NCI-H82 treated with DMSO at 0.1 percent for 48 hours (cell line): ENCODE data around the gene TRAPPC10.

Experiments used
- DNase-seq: peaks from one replicate; lab custom pipeline; 2025; ENCODE audit not compliant: unreplicated experiment; lab: John Stamatoyannopoulos, UW

TRAPPC10 gene

DNA sequence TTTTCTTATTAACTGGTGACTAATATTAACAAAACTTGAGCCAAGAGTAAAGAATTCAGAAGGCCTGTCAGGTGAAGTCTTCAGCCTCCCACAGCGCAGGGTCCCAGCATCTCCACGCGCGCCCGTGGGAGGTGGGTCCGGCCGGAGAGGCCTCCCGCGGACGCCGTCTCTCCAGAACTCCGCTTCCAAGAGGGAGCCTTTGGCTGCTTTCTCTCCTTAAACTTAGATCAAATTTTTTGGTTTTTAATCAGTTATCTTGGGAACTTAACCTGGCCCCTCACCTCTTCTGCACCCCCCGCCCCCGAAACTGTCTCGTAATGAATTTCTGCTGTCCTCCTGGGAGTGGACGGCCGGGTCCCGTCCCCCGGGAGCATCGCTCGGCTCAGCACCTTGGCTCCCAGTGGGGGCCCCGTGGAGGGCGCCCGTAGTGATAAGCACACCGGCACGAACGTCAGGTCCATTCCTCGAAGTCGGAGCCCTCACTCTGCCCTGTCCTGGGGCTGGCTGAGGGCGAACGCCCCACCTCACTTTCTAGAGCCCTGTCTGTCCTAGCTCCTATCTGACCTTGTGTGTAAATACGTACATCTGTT lies 29.5 kb upstream of the TRAPPC10 start:
- no peak for DNase-seq

DNA sequence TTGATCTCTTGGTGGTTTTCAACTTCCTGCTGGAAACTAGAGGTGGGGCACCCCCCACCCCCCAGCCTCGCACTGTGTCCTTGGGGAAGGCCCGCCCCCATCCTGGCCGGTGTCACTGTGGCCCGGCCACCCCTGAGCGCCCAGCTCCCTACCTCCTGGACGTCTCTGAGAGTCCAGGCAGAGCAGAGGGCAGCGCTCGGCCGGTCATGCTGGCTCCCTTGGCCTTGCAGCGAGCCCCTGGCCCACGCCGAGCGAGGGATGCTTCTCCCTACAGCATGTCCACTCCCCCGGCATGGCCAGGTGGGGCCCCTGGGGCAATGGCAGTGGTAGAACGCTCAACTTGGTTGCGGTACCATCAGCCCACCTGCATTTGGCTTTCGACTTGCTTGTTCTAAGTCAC lies 28.7 kb upstream of the TRAPPC10 start:
- no peak for DNase-seq

DNA sequence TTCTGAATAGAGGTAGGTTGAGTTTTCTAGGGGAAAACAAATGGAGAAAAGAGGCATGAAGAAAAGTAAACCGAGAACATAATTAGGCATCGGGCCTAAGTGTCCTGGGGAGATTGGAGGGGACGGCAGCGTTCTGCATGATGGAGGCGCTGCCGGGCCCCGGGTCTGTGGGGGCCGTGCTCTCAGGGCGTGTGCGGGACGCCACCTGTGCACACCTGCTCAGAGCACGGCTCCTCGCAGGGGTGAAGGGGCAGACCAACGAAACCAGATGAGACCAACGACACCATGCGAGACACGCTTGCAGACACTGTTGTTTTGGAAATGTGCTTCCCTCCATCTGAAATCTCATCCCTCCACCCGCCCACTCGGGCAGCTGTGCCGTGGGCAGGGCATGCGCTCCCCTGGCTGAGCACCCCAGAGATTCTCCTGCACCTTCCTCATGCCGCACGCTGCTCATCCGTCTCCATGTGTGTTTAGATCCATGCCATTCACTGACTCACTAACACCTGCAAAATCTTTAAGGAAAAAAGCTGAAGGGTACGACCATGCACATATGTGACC lies 28.2 kb upstream of the TRAPPC10 start:
- no peak for DNase-seq

DNA sequence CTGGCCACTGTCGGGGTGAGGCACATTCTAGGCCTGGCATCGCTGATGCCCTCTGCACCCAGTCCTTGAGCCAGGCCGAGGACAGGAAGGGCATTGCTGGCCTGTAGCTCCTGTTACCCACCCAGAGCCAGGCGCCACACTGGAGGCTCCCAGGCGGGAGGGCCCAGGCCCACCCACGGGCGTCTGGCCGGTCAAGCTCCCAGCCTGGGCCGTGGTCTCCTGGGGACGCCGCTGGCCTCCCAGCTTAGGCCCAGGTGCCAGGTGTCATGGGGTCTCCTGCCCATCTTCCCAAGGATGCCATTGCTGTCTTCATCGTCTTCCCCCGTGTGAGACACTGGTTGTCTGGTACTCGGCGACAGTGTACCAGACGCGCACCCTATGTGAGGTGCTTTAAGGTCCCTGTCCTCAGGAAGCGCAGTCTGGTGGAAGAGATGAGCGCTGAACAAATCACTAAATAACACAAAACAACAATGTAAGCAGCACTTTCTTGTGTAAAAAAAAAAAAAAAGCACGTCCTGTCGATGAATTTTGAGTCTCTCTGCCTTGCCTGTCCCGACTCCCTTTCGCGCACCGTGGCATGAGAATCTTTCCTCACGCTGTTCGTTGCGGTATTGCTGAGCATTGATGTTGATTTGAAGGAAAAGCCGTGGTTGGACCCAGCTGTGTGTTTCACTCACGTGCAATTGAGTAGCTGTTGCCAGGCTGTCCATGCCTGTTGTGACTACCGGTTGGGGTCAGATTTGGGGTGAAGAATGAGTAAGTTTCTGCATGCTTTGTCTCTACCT lies 27.0 kb upstream of the TRAPPC10 start:
- no peak for DNase-seq

DNA sequence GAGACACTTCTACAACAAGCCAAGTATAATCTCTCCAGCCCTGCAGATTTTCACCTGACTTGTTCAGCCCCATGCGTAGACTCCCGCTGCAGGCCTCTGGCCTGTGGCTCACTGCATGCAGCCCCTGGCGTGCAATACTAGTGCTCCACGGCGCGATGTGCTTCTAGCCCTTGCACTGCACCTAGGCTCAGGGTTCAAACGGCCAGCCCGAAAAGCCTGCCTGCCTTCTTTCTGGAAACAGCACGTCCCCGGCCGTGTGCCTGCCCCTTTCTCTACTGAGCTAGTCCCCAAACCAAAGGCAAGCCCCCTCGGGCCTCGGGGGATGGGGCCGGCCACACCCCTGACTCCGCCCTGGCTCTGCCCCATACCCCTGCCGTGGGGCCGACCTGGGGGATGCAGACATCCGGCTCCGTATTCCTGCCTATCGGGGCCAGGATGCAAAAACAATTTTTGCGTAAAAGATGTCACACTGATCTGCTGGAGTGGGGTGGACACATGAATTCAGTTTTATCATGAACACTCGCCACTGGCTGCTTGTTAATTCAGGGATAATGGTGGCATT lies 26.3 kb upstream of the TRAPPC10 start:
- no peak for DNase-seq

DNA sequence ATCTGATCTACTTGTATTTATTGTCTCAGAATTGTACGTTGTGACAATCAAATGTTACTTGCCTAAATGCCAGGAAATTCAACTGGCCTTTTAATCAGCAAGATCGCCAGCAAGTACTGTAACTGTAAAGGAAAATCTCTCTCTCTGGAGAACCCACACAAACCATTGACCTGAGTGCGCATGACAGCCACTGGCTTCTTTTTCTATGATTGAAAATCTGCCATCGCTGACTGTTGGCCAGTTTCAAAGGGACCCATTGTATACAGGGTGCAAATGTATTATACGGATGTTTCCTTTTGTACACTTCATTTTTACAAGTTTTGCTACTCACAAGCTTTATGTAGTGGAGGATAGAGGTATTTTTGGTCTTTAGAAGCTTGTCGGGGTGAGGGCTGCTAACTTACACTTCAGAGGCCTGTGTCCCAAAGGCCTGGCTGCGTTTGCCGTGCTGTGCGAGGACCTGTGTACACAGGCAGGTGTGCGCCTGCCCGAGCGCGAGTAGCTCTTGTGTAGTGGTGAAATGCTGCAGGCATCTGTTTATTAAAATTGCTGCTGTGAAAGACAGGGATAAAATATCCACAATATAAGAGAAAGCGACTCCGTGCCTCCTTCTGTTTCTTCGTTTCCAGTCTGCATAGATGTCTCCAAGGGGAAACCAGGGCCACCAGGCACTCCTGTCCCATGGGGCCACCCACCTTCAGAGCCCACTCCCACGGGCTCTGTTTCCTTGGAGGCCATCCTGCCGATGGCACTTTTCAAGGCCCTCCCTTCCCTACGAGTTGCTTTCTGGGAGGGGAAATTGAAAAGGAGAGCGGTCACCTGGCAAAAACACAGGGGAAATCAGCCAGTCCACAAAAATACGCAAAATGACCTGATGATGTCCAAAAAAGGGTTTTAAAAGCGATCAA lies 25.3 kb upstream of the TRAPPC10 start:
- no peak for DNase-seq

DNA sequence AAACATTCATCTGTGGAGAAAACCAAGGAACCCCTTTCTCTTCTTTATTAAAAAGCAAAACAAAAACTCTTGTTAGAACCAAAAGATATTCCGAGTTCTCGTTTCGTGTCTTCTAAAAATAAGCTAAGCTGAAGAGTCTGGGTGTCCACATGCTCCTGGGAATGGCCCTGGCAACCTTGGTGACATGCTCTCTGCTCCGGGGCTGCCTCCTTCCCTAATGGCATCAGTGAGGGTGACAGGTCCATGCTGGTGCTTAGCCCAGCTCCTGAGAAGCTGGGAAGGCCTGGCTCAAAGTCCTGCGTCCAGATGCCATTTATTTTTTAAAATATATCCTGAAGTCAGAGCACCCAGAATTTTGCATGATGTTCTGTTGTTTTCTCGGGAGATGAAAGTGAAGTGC lies 24.6 kb upstream of the TRAPPC10 start:
- DNase-seq = no peak

DNA sequence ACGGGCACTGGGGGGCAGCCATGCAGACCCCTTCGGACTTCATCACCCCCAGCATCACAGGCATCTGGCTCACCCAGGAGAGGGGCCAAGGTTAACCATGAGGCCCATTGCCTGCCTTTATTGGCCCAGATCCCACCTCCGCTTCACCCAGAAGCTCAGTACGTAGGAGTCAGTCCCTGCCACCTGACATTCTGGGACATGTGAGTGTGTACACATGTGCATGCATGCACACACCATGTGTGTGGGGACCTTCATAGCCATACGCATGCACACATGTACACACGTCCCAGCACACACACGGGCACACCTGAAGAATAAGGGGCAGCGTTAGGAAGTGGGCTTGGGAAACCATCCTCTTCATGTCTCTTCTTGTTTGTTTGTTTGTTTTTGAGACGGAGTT lies 24.1 kb upstream of the TRAPPC10 start:
- DNase-seq = no peak

DNA sequence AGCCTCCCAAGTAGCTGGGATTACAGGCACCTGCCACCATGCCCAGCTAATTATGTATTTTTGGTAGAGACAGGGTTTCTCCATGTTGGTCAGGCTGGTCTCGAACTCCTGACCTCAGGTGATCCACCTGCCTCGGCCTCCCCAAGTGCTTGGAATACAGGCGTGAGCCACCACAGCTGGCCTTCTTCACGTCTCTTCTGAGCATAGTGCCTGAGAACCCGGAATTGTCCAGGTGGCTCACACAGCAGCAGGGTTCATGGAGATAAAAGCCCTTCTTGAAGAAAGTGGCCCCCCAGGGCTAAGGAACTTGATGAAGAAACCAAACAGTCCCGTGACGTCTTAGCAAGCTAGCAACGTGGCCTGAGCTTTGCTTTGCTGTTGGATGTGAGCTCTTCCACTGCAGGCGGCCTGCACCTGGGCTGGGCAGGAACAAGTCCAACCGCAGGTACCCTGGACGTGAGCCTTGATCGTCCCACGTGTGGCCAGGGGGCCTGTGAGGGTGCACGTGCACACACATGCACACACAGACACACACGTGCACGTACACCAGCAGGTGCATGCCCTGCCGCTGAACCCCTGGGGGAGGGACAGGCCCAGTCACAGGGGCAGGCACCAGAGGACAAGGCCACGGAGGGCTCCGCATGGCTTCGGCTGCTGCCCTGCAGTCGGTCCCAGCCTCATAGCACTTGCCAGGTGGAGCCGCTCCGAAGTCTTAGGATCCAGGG lies 23.4 kb upstream of the TRAPPC10 start:
- no peak for DNase-seq

DNA sequence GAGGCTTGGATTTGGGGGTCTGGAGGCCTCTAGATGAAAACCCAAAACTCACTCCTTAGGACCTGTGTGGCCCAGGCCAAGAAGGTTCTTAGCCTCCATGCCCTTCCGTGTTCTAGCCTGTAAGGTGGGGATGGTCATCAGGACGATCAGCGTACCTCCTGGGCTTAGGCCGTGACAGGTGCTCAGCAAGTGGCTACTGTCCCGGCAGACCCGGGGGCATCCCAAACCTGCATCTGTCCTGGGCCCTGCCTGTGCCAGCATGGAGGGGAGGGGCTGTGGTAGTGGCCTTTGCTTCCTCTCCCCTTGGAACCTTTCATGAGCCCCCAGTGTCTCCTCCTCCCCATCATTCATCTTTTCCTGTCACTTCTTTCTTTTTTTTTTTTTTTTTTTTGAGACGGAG lies 22.7 kb upstream of the TRAPPC10 start:
- DNase-seq = no peak

DNA sequence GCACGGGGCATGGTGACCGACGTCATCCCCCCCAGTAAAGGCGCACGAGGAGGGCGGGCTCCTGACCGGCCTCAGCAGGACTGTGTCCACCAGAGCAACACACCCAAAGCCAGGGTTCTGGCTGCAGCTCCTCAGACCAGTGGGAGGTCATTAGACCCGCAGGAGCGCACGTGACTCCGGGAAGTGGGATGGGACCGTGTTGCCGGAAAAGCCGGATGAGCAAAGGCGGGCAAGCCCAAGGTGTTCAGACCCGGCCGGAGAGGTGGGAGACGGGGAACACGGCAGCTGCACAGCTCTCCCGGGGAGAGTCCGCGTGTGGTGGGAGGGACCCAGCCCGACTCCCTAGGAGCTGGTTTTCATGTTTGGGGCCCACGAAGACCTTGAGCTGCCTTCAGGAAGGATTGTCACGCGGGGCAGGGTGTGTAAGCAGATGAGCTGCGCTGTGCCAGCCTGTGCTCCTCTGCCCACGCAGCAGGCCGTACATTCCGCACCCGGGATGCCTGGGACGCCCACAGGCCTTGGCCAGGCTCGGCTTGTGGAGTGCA lies 20.6 kb upstream of the TRAPPC10 start:
- DNase-seq = no peak

DNA sequence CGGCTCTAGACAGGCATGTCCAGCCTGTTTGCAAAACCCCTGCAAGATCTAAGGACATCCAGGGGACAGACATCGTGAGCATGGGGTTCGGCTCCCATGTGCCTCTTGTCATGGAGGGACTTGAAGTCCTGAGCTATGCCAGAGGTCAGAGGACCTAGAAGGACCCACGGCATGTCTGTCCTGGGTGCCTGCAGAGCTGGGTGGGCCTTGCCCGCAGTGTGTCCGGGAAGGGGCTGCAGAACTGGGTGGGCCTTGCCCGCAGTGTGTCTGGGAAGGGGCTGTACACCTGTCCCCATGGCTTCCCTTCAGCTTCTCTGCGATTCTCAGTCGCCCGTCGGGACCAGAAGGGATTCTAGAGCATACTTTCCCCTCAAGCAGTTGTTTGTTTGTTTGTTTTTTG lies 20.0 kb upstream of the TRAPPC10 start:
- DNase-seq = no peak

DNA sequence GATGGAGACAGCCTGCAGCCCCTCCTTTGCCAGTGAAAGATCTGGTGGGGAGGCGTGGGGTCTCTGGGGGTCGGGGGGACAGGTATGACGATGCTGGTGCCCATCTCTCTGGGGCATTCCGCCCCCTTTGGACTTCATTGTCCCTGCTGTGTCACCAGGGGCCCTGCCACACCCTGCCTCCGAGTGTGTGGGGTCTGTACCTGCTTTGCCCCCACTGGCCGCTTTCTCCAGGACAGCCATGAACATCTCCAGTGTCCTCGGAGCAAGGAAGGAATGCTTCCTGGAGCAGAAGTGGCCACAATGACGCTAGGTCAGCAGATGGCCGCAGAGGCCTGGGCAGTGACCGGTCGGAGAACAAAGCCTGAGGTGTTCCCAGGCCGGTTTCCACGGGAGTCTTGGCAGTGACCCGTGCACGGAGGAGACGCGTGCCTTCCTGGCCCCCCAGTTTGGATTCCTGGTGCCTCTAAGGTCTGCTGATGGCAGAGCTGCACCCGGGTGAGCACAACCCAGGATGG lies 18.6 kb upstream of the TRAPPC10 start:
- DNase-seq = no peak

DNA sequence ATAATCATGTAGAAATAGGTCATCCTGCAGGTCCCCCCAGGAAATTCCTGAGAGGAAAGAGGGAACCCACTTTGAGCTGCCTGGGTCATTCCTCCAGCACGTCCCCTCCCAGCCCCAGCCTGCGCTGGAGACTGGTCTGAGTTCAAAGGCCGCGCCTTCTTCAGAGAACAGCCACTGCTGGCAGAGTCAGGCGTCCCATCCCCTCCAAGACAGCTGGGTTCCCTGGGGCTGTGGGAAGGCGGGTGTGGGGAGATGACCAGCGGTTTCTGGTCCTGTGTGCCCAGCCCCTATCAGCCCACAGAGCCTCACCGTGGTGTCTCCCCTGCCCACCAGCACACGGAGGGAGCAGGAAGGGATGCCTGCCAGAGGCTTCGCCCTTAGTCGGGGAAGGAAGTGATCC lies 18.0 kb upstream of the TRAPPC10 start:
- DNase-seq = no peak

DNA sequence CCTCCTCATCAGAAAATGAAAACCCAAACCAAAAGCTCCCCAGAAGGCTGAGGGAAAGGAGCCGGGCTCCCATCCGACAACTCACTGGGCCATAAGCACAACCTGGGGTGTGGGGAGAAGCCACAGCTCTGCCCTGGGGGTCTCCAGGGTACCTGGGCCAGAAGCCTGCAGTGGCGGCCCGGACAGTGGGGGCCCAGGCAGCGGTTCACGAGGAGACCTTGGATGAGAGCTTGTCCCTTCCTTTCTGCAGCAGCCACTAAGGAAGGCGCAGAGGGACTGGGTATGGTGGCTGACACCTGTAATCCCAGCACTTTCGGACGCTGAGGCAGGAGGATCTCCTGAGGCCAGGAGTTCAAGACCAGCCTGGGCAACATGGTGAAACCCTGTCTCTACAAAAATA lies 17.5 kb upstream of the TRAPPC10 start:
- DNase-seq = no peak

DNA sequence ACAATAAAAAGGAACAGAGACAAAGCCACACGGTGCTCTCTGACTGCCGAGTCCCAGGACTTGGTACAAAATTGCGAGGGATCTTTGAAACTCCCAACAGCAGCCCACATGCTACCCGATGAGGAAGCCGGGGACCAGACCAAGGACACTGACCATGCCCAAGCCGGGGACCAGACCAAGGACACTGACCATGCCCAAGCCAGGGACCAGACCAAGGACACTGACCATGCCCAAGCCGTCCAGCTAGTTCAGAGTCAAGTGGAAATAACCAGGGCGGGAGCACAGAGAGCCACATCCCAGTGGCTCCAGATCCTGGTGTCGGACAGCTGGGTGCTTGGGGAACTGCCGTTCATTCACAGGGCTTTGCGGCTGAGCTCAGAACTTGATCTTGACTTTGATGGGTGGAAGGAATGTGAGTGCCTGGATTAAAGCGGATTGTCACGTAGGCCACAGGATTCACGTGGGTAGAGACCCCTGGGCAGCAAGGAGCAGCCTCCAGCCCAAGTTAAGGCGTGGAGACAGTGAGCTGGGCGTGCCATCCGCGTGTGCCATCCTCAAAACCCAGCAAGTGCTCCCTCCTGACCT lies 16.5 kb upstream of the TRAPPC10 start:
- no peak for DNase-seq

DNA sequence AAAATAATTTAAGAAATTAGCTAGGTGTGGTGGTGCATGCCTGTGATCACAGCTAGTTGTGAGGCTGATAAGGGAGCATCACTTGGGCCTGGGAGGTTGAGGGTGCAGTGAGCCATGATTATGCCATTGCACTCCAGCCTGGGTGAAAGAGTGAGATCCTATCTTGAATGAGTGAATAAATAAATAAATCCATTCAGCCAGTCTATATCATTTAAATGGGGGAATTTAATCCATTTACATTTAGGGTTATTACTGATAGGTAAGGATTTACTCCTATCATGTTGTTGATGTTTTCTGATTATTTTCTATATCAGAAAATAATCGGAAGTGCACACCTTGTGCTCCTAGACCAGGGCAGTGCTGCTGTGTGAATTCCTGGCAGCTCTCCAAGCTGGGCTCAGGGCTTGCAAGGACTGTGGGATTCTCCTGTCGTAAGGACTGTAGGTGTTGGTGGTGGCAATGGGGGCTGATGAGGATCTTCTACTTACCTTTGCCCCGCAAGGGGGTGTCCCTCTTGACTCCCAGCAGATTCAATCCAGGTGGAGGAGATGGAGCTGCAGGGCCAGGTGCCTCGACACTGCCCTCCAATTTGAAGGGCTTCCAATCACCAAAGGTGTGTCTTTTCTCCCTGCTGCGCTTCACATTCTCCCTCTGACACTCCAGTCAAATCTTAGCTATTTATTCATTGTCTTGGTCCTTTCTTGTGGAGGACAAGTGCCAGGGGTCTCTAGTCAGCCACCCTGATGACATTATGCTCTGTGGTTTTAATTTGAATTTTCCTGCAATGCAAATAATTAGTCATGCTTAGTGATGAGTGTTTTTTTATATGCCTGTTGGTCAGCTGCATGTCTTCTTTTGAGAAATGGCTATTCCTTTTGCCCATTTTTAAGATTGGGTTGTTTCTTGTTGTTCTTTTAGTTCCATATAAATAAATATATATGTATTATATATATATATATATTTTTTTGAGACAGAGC lies 14.1 kb upstream of the TRAPPC10 start:
- DNase-seq = no peak

DNA sequence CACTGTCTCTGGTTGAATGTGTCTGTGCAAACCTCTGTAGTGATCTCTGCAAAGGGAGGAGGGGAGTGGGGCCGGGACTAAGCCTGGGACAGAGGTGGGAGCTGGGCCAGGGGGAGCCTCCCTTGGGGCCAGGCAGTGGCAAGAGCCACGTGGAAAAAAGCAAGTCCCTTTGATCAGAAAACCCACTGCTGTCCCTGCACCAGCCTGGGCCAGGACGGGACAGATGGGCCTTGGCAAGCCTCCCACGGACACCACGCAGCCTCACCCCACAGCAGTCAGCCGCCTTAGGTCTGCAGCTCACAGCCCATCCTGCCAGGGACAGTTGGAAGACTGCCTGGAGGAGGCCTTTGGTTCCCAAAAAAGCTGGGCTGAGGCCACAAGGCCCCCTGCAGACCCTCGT lies 11.7 kb upstream of the TRAPPC10 start:
- DNase-seq = no peak

DNA sequence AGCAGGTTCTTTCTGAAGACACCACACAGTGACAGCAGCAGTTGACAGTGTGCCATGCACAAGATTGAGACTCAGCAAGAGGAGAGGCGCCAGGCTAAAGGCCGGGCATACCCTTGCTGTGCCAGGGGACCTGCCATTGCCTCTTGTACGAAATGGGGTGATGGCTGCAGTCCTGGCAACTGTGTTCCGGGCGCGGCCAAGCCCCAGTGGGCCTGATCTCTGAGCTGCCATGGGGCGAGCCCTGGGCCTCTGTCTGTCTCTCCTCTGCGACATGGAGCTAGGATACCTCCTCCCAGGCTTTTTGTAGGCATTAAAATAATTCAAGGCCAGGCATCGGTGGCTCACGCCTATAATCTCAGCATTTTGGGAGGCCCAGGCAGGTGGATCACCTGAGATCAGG lies 9.6 kb upstream of the TRAPPC10 start:
- no peak for DNase-seq
